HG03095 (cell line): ENCODE data around the gene CD207.
"Not testable (repeated sequence)": the region's sequence is repeated elsewhere in the genome, so short reads cannot be mapped to it uniquely, and the experiment has no call there.

Experiments used
- ATAC-seq: cut with Tn5 transposase; IDR thresholded peaks from one replicate; pipeline ENCODE4 v1.9.1; 2021; ENCODE audit warnings: moderate library complexity; ENCODE audit not compliant: unreplicated experiment

The CD207 gene

DNA sequence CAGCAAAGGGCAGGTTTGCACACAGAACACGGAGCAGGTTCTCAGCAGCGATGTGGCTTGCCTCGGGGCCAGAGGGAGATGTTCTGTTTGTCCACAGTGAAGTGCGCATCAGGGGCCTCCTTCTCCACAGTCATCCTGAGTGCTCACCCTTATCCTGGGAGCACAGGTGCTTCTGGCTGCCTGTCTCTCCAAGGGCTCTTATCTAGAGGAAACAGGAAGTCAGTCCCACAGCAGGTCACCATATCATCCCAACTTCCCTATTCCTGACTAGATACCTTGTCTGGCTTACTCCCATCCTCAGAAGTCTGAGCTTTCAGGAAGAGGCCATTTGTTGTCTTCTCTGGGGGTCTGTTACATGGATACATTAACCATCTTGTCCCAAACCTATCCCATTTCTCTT, at the start of gene CD207:
Gene CD207 (minus strand): TSS at position 174 of the 400 bp plus-strand sequence. CDS start 40 bp downstream, at position 134.
- no peak for ATAC-seq

DNA sequence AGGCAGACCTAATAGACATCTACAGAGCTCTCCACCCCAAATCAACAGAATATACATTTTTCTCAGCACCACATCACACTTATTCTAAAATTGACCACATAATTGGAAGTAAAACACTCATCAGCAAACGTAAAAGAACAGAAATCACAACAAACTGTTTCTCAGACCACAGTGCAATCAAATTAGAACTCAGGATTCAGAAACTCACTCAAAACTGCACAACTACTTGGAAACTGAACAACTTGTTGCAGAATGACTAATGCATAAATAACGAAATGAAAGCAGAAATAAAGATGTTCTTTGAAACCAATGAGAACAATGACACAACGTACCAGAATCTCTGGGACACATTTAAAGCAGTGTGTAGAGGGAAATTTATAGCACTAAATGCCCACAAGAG, 42.9 kb upstream of the CD207 start:
- not testable (repeated sequence) for ATAC-seq

DNA sequence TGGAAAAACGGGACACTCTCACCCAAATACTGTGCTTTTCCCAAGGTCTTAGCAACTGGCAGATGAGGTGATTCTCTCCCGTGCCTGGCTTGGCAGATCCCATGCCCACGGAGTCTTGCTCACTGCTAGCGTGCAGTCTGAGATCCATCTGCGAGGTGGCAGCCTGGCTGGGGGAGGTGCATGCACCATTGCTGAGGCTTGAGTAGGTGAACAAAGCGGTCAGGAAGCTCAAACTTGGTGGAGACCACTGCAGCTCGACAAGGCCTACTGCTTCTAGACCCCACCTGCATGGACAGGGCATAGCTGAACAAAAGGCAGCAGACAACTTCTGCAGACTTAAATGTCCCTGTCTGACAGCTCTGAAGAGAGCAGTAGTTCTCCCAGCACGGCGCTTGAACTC, 40.5 kb upstream of the CD207 start:
- ATAC-seq = not testable (repeated sequence)

GRCh38 chr2:70873541-70873940, 37.9 kb upstream of the CD207 start:
- no peak for ATAC-seq

GRCh38 chr2:70871398-70872211, 36.0 kb upstream of the CD207 start:
- ATAC-seq = peak; percentile 68

GRCh38 chr2:70870790-70871189, 35.2 kb upstream of the CD207 start:
- no peak for ATAC-seq

DNA sequence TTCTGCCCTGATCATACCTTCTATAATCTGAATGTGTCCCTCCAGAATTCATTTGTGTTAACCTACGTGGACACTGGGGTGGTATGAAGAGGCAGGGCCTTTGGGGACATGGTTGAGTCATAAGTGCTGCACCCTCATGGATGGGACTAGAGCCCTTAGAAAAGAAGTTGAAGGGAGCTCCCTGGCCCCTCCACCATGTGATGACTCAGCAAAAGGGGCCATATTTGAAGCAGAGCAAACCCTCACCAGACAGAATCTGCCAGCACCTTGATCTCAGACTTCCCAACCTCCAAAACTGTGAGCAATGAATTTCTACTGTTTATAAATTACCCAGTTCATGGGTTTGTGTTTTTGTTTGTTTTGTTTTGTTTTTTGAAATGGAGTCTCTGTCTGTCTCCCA, 33.4 kb upstream of the CD207 start:
- no peak for ATAC-seq

- no peak for ATAC-seq
Measured at GRCh38 chr2:70861777-70862625, 26.4 kb upstream of the CD207 start.

DNA sequence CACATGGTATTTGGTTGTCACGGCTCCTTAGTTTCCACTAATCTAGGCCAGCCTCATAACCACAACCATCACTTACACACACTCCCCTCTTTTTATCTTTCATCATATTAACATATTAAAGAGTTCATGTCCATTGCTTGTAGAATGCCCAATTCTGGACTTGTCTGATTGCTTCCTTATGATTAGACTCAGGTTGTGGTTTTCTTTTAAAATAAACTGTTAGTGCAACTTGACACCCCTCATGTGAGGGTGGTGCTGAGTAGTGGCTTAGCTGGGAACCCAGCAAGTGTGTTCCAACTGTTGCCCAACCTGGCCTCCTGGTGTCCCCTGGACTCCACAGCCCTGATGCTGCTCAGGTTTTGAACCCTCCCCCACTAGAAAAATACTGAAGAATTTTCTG, 20.1 kb upstream of the CD207 start:
- ATAC-seq = no peak

GRCh38 chr2:70854411-70854810, 18.8 kb upstream of the CD207 start:
- ATAC-seq = no peak

GRCh38 chr2:70852824-70853223, 17.2 kb upstream of the CD207 start:
- ATAC-seq = no peak

GRCh38 chr2:70851704-70852103, 16.1 kb upstream of the CD207 start:
- ATAC-seq = peak; percentile 77

DNA sequence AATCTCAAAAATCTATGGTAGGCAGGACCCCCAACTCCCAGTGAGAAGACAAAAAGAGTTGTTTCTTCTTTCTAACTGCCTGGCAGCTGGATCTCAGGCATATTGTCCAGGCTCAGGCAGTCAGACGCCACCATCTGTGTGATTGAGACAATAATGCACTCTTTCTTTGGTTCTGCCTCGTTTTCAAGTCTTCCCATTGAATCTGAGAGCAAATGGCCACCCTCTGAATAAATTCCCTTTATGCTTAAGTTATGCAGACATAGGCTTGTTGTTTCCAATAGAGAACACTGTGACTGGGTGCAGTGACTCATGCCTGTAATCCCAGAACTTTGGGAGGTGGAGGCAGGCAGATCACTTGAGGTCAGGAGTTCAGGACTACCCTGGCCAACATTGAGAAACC, 15.3 kb upstream of the CD207 start:
- ATAC-seq = no peak

- no peak for ATAC-seq
Measured at GRCh38 chr2:70842401-70842800, 6.8 kb upstream of the CD207 start.

- ATAC-seq = no peak
Measured at GRCh38 chr2:70837980-70838925, 2.6 kb upstream of the CD207 start.

DNA sequence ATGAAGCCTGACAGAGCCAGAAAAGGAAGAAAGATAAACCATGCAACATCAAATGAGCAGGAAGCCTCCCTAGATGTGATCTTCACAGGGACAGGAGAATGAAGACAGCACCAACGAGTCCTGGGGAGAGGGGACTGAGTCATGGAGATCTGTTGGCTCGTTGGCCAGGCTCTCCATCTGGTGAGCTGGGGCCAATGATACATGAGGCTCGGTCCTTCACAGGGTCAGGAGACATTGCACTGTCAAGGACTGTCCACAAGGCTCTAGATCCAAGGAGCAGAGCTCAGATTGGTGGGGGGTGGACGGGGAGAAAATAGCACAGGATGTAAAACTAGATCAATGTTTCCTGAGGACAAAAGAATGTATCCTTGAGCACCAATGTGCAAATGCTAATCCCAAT, 735 bp downstream of the CD207 start:
- ATAC-seq = no peak

DNA sequence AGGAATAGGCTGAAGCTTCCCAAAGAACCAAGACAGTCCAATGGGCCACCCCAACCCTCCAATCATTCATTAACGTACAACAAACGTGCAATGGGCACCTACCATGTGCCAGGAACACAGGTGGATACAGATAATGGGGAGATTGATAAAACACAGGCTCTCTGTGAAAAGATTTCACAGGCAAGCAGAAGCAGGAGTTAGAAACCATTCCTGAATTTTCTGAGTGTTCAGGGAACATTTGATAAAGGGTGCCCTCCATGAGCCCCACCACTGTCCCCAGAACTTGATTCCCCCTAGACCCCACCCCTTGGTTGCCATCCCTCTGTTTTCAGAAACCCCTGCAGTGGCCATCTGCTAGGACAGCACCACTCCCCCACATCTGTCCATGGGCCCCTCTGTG, 1.5 kb downstream of the CD207 start:
- no peak for ATAC-seq

DNA sequence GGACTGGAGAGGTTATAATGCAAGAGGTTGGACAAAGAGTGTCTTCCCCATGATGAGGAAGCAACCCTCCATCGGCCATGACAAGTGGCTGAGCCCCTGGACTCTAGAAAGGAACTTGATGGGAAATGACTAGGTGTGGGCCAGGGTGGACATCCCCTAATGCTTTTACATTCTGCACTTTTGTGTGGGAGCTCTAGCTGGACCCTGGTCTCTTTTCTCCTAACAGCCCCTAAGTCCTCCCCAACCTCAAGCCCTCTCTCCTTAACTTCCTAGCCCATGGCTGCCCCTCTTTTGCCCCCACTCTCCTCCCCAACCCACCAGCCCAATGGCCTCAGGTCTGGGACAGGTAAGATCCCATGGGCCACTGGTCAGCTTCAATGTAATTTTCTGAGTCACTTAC, 2.4 kb downstream of the CD207 start:
- no peak for ATAC-seq

DNA sequence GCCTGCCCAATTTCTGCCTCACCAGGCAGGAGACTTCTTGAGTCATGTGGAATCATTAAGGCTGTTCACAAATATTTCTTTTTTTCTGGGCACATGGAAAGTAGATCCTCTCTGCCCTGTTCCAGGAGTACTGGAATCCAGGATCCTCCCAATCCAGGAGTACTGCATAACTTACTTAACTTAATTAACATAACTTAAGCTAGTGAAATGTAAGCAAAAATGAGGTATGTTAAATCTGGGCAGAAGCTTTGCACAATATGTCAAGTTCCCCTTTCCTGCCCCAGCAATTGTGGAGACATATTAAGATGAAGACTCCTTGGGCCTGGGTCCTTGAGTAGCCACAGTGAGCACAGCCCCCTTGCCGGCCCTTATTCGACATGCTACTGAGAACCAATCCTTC, 3.2 kb downstream of the CD207 start:
- no peak for ATAC-seq

DNA sequence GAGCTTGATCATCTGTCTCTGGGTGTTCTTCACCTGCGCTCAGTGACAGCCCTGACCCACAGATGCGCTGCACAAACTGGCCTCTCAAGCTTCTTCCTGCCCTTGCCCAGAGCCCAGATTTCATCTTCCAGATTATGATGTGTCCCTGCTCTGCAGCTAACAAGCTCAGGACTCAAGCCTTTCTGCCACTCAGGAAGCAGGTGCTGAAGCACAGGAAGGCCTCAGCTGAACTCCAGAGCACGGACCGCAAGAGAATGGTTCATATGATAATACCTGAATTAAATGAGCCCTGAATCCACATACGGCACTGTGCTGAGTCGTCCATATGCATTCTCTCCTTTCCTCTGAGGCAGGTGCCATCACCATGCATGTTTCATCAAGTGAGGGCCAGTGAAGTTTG, 3.8 kb downstream of the CD207 start:
- no peak for ATAC-seq

DNA sequence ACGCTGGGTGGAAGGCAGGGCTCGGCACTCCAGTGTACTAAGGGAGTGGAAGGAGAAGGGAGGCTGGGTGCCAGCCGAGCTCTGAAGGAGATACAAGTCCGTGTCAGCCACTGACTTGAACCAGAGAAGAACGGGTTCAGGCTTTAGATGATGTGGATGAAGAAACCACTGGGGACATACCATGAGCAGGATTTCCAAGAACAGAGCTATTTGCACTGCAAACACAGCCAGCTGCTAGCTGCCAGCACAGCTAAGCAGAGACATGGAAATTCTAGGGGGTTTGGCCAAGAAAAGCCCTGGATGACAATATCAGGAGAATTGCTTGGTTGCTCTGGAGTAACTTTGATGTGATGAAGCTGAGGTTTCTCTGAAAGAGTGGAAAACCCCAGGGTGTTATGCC, 5.2 kb downstream of the CD207 start:
- ATAC-seq = no peak
